Fibroblast of lung (primary cell): ENCODE data around the gene ULK3. TPM values are rescaled to one million over a fixed set of nuclear protein-coding genes. Genes with fewer than 3 reads are reported as not detected.

Experiments used
- DNase-seq, 2 donors: peaks; one replicate each; pipeline versions ENCODE4 v3.0.0 to v3.0.0-alpha.2; 2010; ENCODE audit warnings: low read depth in 2 of 2
- H2AFZ ChIP-seq: 2 replicates; pipeline ENCODE4 v1.5.1; 2012; ENCODE audit warnings: low read length, control low read depth, inconsistent platforms
- H3K27ac ChIP-seq: 2 replicates; pipeline ENCODE4 v1.5.1; 2011; ENCODE audit warnings: low read length, control low read depth; ENCODE audit not compliant: insufficient read depth
- H3K27me3 ChIP-seq: 2 replicates; pipeline ENCODE4 v1.5.1; 2011; ENCODE audit warnings: mild to moderate bottlenecking, low read length; ENCODE audit not compliant: control insufficient read depth, insufficient read depth
- H3K36me3 ChIP-seq: 2 replicates; pipeline ENCODE4 v1.5.1; 2011; ENCODE audit warnings: low read length; ENCODE audit not compliant: control insufficient read depth, insufficient read depth
- H3K4me1 ChIP-seq: 2 replicates; pipeline ENCODE4 v1.5.1; 2011; ENCODE audit warnings: low read length; ENCODE audit not compliant: control insufficient read depth, insufficient read depth; ENCODE audit errors: extremely low read depth
- H3K4me2 ChIP-seq: 2 replicates; pipeline ENCODE4 v1.5.1; 2011; ENCODE audit warnings: low read length, control low read depth; ENCODE audit not compliant: insufficient read depth; ENCODE audit errors: extremely low read depth
- H3K4me3 ChIP-seq, 4 experiments: fragments of 200-600 bp in 1 of 4; sonication (generic) in 1 of 4; replicated peaks in 1 of 4; 2 replicates each; pipeline ENCODE4 v1.5.1; 2011 to 2016; ENCODE audit warnings: low read length in 4 of 4, low read depth in 3 of 4, mild to moderate bottlenecking in 3 of 4, control low read depth in 2 of 4, inconsistent platforms in 1 of 4, mixed read lengths in 1 of 4; ENCODE audit not compliant: insufficient read depth in 1 of 4; ENCODE audit errors: control extremely low read depth in 1 of 4
- H3K79me2 ChIP-seq: 2 replicates; pipeline ENCODE4 v1.5.1; 2012; ENCODE audit warnings: mild to moderate bottlenecking, low read length, inconsistent platforms; ENCODE audit not compliant: control insufficient read depth, insufficient read depth
- H3K9ac ChIP-seq: 2 replicates; pipeline ENCODE4 v1.5.1; 2011; ENCODE audit warnings: mild to moderate bottlenecking, low read length, control low read depth; ENCODE audit not compliant: insufficient read depth
- H3K9me3 ChIP-seq: 2 replicates; pipeline ENCODE4 v1.5.1; 2012; ENCODE audit warnings: low read depth, low read length; ENCODE audit not compliant: control insufficient read depth, insufficient read depth
- H4K20me1 ChIP-seq: 2 replicates; pipeline ENCODE4 v1.5.1; 2011; ENCODE audit warnings: low read length; ENCODE audit not compliant: control insufficient read depth, insufficient read depth; ENCODE audit errors: extremely low read depth
- CTCF ChIP-seq, 2 donors: IDR thresholded peaks in 1 of 2; conservative IDR thresholded peaks in 1 of 2; 1 replicate in 1 of 2; 2 replicates in 1 of 2; pipeline ENCODE4 v1.5.1; 2011 to 2012; ENCODE audit warnings: low read length in 2 of 2, control low read depth in 1 of 2, inconsistent platforms in 1 of 2, low read depth in 1 of 2, mild to moderate bottlenecking in 1 of 2
- EZH2 ChIP-seq: IDR thresholded peaks from 2 replicates; pipeline ENCODE4 v1.5.1; 2012; ENCODE audit warnings: low read length, control low read depth, mild to moderate bottlenecking; ENCODE audit errors: missing control alignments
- polyA plus RNA-seq, 2 donors: library from polyadenylated mRNA; depleted of rRNA in 1 of 2; stranded (reverse) in 1 of 2; unstranded in 1 of 2; fragments of >200 nt; gene quantifications; 2 replicates each; pipeline ENCODE4 v1.2.1, GENCODE V29; 2011 to 2012; ENCODE audit warnings: missing spikeins in 1 of 2
- total RNA-seq: library from RNA; depleted of rRNA; stranded (reverse); fragments of >200 nt; gene quantifications from 2 replicates; pipeline ENCODE4 v1.2.1, GENCODE V29; 2014

The ULK3 gene
- total and polyA plus RNA-seq, 2 donors (not counting 1 experiment from before 2014, with no cell fraction given), result 8.8 to 11.4 TPM

DNA sequence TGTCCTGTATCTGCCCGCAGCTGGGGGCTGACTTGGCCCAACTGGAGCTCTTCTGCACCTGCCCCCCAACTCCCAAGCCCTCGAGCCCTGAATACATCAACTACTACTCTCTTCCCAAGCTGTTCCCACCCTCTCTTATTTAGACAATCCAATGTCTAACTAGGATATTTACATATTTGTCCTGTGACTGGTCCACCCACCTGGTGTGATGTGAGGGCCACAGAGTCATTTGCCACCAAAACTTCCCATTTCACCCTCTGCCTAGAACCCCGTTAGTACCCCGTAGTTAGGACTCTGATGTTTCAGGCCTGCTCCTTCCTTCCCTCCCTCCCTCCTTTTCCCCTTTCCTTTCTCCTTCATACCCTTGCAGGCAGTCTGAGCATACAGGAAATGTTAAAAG lies 10.1 kb downstream of the ULK3 start:
- no peak overlapping the region for H3K9ac ChIP-seq
- no peak overlapping the region for H3K4me3 ChIP-seq
- no peak for DNase-seq
- H3K4me1 ChIP-seq, result no peaks in the 10 kb centered on the region
- H4K20me1 ChIP-seq, result no peaks in the 10 kb centered on the region
- no peaks in the 10 kb centered on the region for H3K9me3 ChIP-seq
- H3K27ac ChIP-seq, result no peak overlapping the region
- H3K36me3 ChIP-seq, result no peaks in the 10 kb centered on the region
- H3K79me2 ChIP-seq, result no peaks in the 10 kb centered on the region
- TF ChIP-seq EZH2 (no peak), CTCF (conservative IDR thresholded peaks at IDR 0.05 in 1 of 2, IDR thresholded peaks at IDR 0.05 in 1 of 2; ENCODE audit: low read depth in 1 of 2, low read length in 2 of 2) (no peak)
- H3K4me2 ChIP-seq, result no peak overlapping the region
- no peak overlapping the region for H2AFZ ChIP-seq
- H3K27me3 ChIP-seq, result peaks cover 2% of the 10 kb centered on the region

DNA sequence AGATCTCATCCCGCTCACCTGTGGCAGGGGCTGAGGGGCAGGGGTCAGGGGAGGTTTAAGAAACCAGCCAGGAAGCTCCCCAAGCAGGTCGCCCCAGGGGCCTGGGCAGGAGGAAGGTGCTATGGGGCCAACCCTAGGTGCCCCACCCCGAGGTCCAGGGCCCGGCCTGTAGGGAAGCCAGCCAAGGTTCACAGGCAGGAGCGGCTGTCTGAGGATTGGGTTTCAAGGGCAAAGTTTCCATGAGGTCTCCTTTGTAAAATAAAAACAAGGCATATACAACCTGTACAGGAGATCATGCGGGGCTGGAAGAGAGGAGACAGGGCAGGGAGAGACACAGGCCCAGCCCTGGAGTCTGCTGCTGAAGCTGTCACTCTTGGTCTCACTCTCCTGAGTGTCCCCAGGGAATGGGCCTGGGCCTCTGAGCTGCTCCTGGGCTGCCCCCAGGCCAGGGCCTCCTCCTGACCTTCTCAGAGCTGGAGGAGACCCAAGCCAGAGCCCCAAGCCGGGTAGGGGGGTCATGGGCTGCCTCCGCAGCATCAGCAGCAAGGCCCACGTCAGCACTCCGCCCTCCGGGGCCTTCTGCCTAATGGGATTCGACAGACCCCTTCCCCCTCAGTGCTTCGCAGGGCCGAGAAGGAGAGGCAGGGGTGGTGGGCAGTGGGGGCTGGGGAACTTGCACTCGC lies 11.0 kb downstream of the ULK3 start:
- no peaks in the 10 kb centered on the region for H3K4me1 ChIP-seq
- H3K9me3 ChIP-seq, result no peaks in the 10 kb centered on the region
- TF ChIP-seq EZH2 (no peak), CTCF (conservative IDR thresholded peaks at IDR 0.05 in 1 of 2, IDR thresholded peaks at IDR 0.05 in 1 of 2; ENCODE audit: low read depth in 1 of 2, low read length in 2 of 2) (no peak)
- H3K4me3 ChIP-seq, result no peak overlapping the region
- no peak overlapping the region for H3K27ac ChIP-seq
- no peaks in the 10 kb centered on the region for H4K20me1 ChIP-seq
- H2AFZ ChIP-seq, result no peak overlapping the region
- no peaks in the 10 kb centered on the region for H3K36me3 ChIP-seq
- H3K27me3 ChIP-seq, result peaks cover 9% of the 10 kb centered on the region
- H3K79me2 ChIP-seq, result no peaks in the 10 kb centered on the region
- H3K9ac ChIP-seq, result no peak overlapping the region
- no peak overlapping the region for H3K4me2 ChIP-seq
- no peak for DNase-seq

- Histone ChIP-seq H3K9ac (no peak overlapping the region), H3K4me3 (no peak overlapping the region), H2AFZ (no peak overlapping the region), H3K9me3 (no peaks in the 10 kb centered on the region), H3K27ac (no peak overlapping the region), H3K4me2 (no peak overlapping the region), H3K36me3 (no peaks in the 10 kb centered on the region), H4K20me1 (no peaks in the 10 kb centered on the region), H3K79me2 (no peaks in the 10 kb centered on the region), H3K27me3 (peaks cover 10% of the 10 kb centered on the region), H3K4me1 (no peaks in the 10 kb centered on the region)
- no peak for DNase-seq
- TF ChIP-seq EZH2, result no peak
- no peak for TF ChIP-seq CTCF (conservative IDR thresholded peaks at IDR 0.05 in 1 of 2, IDR thresholded peaks at IDR 0.05 in 1 of 2; ENCODE audit: low read depth in 1 of 2, low read length in 2 of 2)
Observed at GRCh38 chr15:74830868-74831267, 12.1 kb downstream of the ULK3 start.
